ENCODE measurements around the gene ZNRF3. TPM values are rescaled to one million over a fixed set of nuclear protein-coding genes. Genes with fewer than 3 reads are reported as not detected.

The ZNRF3 gene
- total RNA-seq, 1 donor from 2014 or later: 7.9 TPM

GRCh38 chr22:28894807-28895206 is 11.4 kb downstream of the ZNRF3 start:
- no peak for TF ChIP-seq CTCF (IDR thresholded peaks at IDR 0.05)
- no peak for TF ChIP-seq POLR2A (IDR thresholded peaks at IDR 0.05)
- no peak for TF ChIP-seq POLR2AphosphoS5 (IDR thresholded peaks at IDR 0.05; ENCODE audit: insufficient read depth in 1 of 2, low read depth in 1 of 2)
- no peak for DNase-seq (ENCODE audit: extremely low spot score in 2 of 2)
- no peaks in the 10 kb centered on the region for H3K9me3 ChIP-seq
- no peak overlapping the region for H3K4me3 ChIP-seq
- intact Hi-C loops (cut with DNase I): no loop called here
- no peaks in the 10 kb centered on the region for H3K27me3 ChIP-seq
- H3K27ac ChIP-seq: no peak overlapping the region
- H3K36me3 ChIP-seq: no peaks in the 10 kb centered on the region
- H3K4me1 ChIP-seq: peaks cover 47% of the 10 kb centered on the region

DNA sequence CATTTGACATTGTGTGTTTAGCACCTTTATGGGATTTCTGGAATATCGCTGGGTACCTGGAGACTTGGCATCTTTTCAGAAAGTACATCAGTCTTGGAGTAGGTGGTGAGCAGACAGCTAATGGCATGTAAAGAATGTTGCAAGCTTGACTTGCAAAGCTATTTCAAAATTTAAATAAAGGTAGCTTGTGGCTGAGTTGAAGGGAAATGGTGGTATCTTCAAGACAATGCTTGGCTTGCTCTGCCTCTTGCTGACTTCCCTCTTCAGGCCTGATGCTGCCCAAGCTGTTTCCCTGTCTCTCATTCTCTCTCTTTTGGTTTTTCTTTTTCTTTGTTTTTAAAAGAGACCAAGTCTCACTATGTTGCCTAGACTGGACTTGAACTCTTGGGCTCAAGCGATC is 13.2 kb downstream of the ZNRF3 start:
- Histone ChIP-seq H3K4me3 (no peak overlapping the region), H3K4me1 (peaks cover 52% of the 10 kb centered on the region), H3K27ac (no peak overlapping the region), H3K9me3 (no peaks in the 10 kb centered on the region), H3K36me3 (no peaks in the 10 kb centered on the region), H3K27me3 (no peaks in the 10 kb centered on the region)
- DNase-seq (ENCODE audit: extremely low spot score in 2 of 2): no peak
- TF ChIP-seq POLR2AphosphoS5 (IDR thresholded peaks at IDR 0.05; ENCODE audit: insufficient read depth in 1 of 2, low read depth in 1 of 2): no peak
- TF ChIP-seq POLR2A (IDR thresholded peaks at IDR 0.05): no peak
- TF ChIP-seq CTCF (IDR thresholded peaks at IDR 0.05): no peak
- intact Hi-C loops (cut with DNase I): no loop called here

GRCh38 chr22:28898233-28898629 is 14.9 kb downstream of the ZNRF3 start:
- H3K9me3 ChIP-seq: no peaks in the 10 kb centered on the region
- no peak overlapping the region for H3K4me3 ChIP-seq
- DNase-seq (ENCODE audit: extremely low spot score in 2 of 2): no peak
- intact Hi-C loops (cut with DNase I): no loop called here
- TF ChIP-seq POLR2A (IDR thresholded peaks at IDR 0.05): no peak
- TF ChIP-seq POLR2AphosphoS5 (IDR thresholded peaks at IDR 0.05; ENCODE audit: insufficient read depth in 1 of 2, low read depth in 1 of 2): no peak
- no peak for TF ChIP-seq CTCF (IDR thresholded peaks at IDR 0.05)
- peaks cover 51% of the 10 kb centered on the region for H3K4me1 ChIP-seq
- H3K36me3 ChIP-seq: no peaks in the 10 kb centered on the region
- H3K27ac ChIP-seq: no peak overlapping the region
- H3K27me3 ChIP-seq: no peaks in the 10 kb centered on the region

DNA sequence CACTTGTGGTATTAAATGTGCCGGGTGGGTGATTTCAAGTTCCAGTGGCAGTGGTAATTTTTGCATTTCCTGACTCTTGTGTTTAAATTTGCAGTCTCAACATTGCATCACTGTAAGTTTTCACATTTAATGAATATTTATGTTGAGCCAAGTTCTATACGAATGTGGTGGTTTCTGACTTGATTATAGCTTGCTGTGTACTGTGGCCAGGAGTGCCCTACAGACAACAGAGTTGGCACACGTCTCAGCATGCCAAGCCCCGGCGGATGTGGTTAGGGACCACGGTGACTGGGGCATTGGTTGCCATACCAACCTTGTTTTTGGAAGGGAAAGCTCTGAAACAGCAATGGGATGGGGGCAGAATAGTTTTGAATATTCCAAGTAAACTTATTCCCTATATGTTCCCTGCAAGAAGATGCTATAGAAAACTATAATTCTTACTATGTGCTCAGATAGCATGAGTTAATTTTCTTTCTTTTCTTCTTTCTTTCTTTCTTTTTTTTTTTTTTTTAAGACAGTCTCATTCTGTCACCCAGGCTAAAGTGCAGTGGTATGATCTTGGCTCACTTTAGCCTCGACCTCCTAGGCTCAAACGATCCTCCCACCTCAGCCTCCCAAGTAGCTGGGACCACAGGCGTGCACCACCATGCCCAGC is 16.0 kb downstream of the ZNRF3 start:
- Histone ChIP-seq H3K36me3 (no peaks in the 10 kb centered on the region), H3K9me3 (no peaks in the 10 kb centered on the region), H3K27ac (no peak overlapping the region), H3K4me3 (no peak overlapping the region), H3K27me3 (no peaks in the 10 kb centered on the region), H3K4me1 (peaks cover 60% of the 10 kb centered on the region)
- intact Hi-C loops (cut with DNase I): no loop called here
- TF ChIP-seq POLR2AphosphoS5 (IDR thresholded peaks at IDR 0.05; ENCODE audit: insufficient read depth in 1 of 2, low read depth in 1 of 2): no peak
- TF ChIP-seq POLR2A (IDR thresholded peaks at IDR 0.05): no peak
- no peak for TF ChIP-seq CTCF (IDR thresholded peaks at IDR 0.05)
- DNase-seq (ENCODE audit: extremely low spot score in 2 of 2): no peak

GRCh38 chr22:28900379-28900925 is 17.1 kb downstream of the ZNRF3 start:
- no peak for DNase-seq (ENCODE audit: extremely low spot score in 2 of 2)
- H3K4me1 ChIP-seq: peaks cover 60% of the 10 kb centered on the region

More at GRCh38 chr22:28900379-28900925, 17.1 kb downstream of the ZNRF3 start:
- Histone ChIP-seq H3K9me3 (no peaks in the 10 kb centered on the region), H3K4me3 (no peak overlapping the region), H3K27me3 (no peaks in the 10 kb centered on the region), H3K27ac (no peak overlapping the region), H3K36me3 (no peaks in the 10 kb centered on the region)
- TF ChIP-seq POLR2AphosphoS5 (IDR thresholded peaks at IDR 0.05; ENCODE audit: insufficient read depth in 1 of 2, low read depth in 1 of 2): no peak
- no peak for TF ChIP-seq POLR2A (IDR thresholded peaks at IDR 0.05)
- TF ChIP-seq CTCF (IDR thresholded peaks at IDR 0.05): no peak
- intact Hi-C loops (cut with DNase I): no loop called here
